GM23338 (cell line): ENCODE measurements around the gene RAD51B. TPM values are rescaled to one million over a fixed set of nuclear protein-coding genes. Genes with fewer than 3 reads are reported as not detected.

ENCODE experiments used
- ATAC-seq: fragments of 200-7000 bp; cut with Tn5 transposase; 3 replicates; pipeline ENCODE4 v1.9.1; 2020
- DNase-seq: peaks from one replicate; pipeline ENCODE4 v3.0.0-alpha.2; 2015; ENCODE audit warnings: low spot score
- H2AFZ ChIP-seq: fragments of 200-600 bp; sonication (generic); 2 replicates; pipeline ENCODE4 v1.8.0; 2016; ENCODE audit warnings: antibody characterized with exemption, mild to moderate bottlenecking, moderate library complexity
- H3F3A ChIP-seq: fragments of 200-600 bp; sonication (generic); replicated peaks from 2 replicates; pipeline ENCODE4 v1.8.0; 2017; ENCODE audit warnings: antibody characterized with exemption, mixed run types, low read depth
- H3K27ac ChIP-seq: fragments of 200-600 bp; sonication (generic); 2 replicates; pipeline ENCODE4 v1.6.1; 2016; ENCODE audit warnings: low read depth
- H3K27me3 ChIP-seq: fragments of 200-600 bp; sonication (generic); 2 replicates; pipeline ENCODE4 v1.8.0; 2016; ENCODE audit warnings: mild to moderate bottlenecking, mixed run types, moderate library complexity; ENCODE audit not compliant: insufficient read depth
- H3K36me3 ChIP-seq: fragments of 200-600 bp; sonication (generic); 2 replicates; pipeline ENCODE4 v1.8.0; 2016; ENCODE audit warnings: mild to moderate bottlenecking; ENCODE audit not compliant: insufficient read depth
- H3K4me1 ChIP-seq: fragments of 200-600 bp; sonication (generic); 2 replicates; pipeline ENCODE4 v1.8.0; 2016; ENCODE audit warnings: mild to moderate bottlenecking, moderate library complexity; ENCODE audit not compliant: insufficient read depth
- H3K4me2 ChIP-seq: fragments of 200-600 bp; sonication (generic); 2 replicates; pipeline ENCODE4 v1.7.1; 2017; ENCODE audit warnings: mixed run types
- H3K4me3 ChIP-seq: fragments of 200-600 bp; sonication (generic); 2 replicates; pipeline ENCODE4 v1.6.1; 2016; ENCODE audit warnings: mixed run types
- H3K79me2 ChIP-seq: fragments of 200-600 bp; sonication (generic); replicated peaks from 2 replicates; pipeline ENCODE4 v1.8.0; 2017; ENCODE audit warnings: mild to moderate bottlenecking; ENCODE audit not compliant: insufficient read depth
- H3K9me2 ChIP-seq: fragments of 200-600 bp; sonication (generic); 2 replicates; pipeline ENCODE4 v1.8.0; 2017; ENCODE audit not compliant: insufficient read depth
- H4K20me1 ChIP-seq: fragments of 200-600 bp; sonication (generic); replicated peaks from 2 replicates; pipeline ENCODE4 v1.8.0; 2017; ENCODE audit warnings: mild to moderate bottlenecking; ENCODE audit not compliant: insufficient read depth
- H3K27ac Mint-ChIP-seq: 2 replicates; pipeline ENCODE4 v1.8.0; 2020; ENCODE audit warnings: inconsistent platforms, mild to moderate bottlenecking, moderate library complexity, mixed read lengths
- H3K27me3 Mint-ChIP-seq: 3 replicates; pipeline ENCODE4 v1.8.0; 2022; ENCODE audit warnings: low read depth, mild to moderate bottlenecking, moderate library complexity, mixed read lengths, inconsistent platforms; ENCODE audit not compliant: insufficient read depth, poor library complexity
- H3K36me3 Mint-ChIP-seq: 3 replicates; pipeline ENCODE4 v1.8.0; 2021; ENCODE audit warnings: low read depth, mild to moderate bottlenecking, inconsistent platforms, moderate library complexity, mixed read lengths
- H3K4me1 Mint-ChIP-seq: 3 replicates; pipeline ENCODE4 v1.8.0; 2020; ENCODE audit warnings: mild to moderate bottlenecking, inconsistent platforms, mixed read lengths
- H3K4me3 Mint-ChIP-seq: 3 replicates; pipeline ENCODE4 v1.8.0; 2021; ENCODE audit warnings: moderate library complexity, mild to moderate bottlenecking, inconsistent platforms, mixed read lengths
- H3K9me3 Mint-ChIP-seq: 3 replicates; pipeline ENCODE4 v1.8.0; 2020; ENCODE audit warnings: moderate library complexity, mild to moderate bottlenecking, inconsistent platforms, mixed read lengths
- CREB1 ChIP-seq: fragments of 250-450 bp; sonication (Bioruptor Pico); IDR thresholded peaks from 2 replicates; pipeline ENCODE4 v1.5.0; 2020; ENCODE audit warnings: low read depth, mild to moderate bottlenecking, moderate library complexity
- CTCF ChIP-seq, 2 experiments: fragments of 200-600 bp in 1 of 2; sonication (generic) in 1 of 2; conservative IDR thresholded peaks; 2 replicates each; pipeline versions ENCODE4 v1.5.1 to v1.6.1; 2016 to 2017; ENCODE audit warnings: antibody characterized with exemption in 2 of 2, low read depth in 2 of 2, mild to moderate bottlenecking in 2 of 2, moderate library complexity in 1 of 2
- ETS1 ChIP-seq: IDR thresholded peaks from 2 replicates; pipeline ENCODE4 v1.6.1; 2016; ENCODE audit warnings: antibody characterized with exemption
- EZH2 ChIP-seq: fragments of 200-600 bp; sonication (generic); IDR thresholded peaks from one replicate; pipeline ENCODE4 v1.8.0; 2017; ENCODE audit warnings: antibody characterized with exemption, mild to moderate bottlenecking, low read depth; ENCODE audit not compliant: unreplicated experiment
- EZH2phosphoT487 ChIP-seq: fragments of 200-600 bp; sonication (generic); IDR thresholded peaks from one replicate; pipeline ENCODE4 v1.8.1; 2018; ENCODE audit warnings: antibody characterized with exemption; ENCODE audit not compliant: unreplicated experiment
- JUNB ChIP-seq: IDR thresholded peaks from one replicate; pipeline ENCODE4 v1.6.1; 2016; ENCODE audit warnings: antibody characterized with exemption; ENCODE audit not compliant: unreplicated experiment
- POLR2AphosphoS5 ChIP-seq: IDR thresholded peaks from 2 replicates; pipeline ENCODE4 v1.6.1; 2016; ENCODE audit warnings: antibody characterized with exemption, low read depth
- ZNF114 ChIP-seq: fragments of 250-450 bp; sonication (Bioruptor Pico); IDR thresholded peaks from 2 replicates; pipeline ENCODE4 v1.5.0; 2020; ENCODE audit warnings: mild to moderate bottlenecking, moderate library complexity
- ZNF331 ChIP-seq: fragments of 250-450 bp; sonication (Bioruptor Pico); IDR thresholded peaks from 2 replicates; pipeline ENCODE4 v1.5.0; 2020; ENCODE audit warnings: low read depth, mild to moderate bottlenecking, moderate library complexity
- polyA plus RNA-seq: library from polyadenylated mRNA; unstranded; fragments of >200 nt; fragmentation: Nextera tagmentation; extraction: Ambion mirVana; gene quantifications from 2 replicates; pipeline ENCODE4 v1.2.1, GENCODE V29; 2016
- total RNA-seq: library from RNA; depleted of rRNA; stranded (reverse); fragments of >200 nt; shearing (Covaris generic); gene quantifications from 2 replicates; pipeline ENCODE4 v1.2.3, GENCODE V29; 2014
- TF ChIP-seq, protein P1 (sequence below): IDR thresholded peaks from one replicate; pipeline ENCODE4 v1.6.1; 2018; ENCODE audit warnings: antibody characterized with exemption; ENCODE audit not compliant: unreplicated experiment

Gene RAD51B
- total and polyA plus RNA-seq, 2 experiments from 2014 or later, result 15.7 to 29.1 TPM

DNA sequence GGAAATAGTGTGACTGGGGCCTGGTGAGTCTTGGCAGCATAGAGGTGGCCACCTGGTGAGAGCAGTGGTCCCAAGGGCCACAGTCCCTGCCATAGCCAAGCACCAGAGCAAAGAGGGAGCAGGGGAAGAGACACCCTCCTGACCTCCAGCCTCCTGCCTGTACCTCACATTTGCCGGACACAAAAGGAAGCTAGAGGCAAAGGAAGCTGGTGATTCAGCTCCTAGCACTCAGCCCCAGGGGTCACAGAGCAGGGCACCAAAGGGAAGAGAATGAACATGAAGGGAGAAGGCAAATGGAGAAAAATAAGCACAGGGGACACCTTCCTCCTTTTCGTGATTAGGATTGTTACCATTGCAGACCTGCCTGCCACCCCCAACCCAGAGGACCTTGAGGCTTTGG lies 756.5 kb downstream of the RAD51B start:
- H3K27me3 ChIP-seq, result no peaks in the 10 kb centered on the region
- no peaks in the 10 kb centered on the region for H3K4me1 ChIP-seq
- Mint-ChIP-seq H3K36me3 (peaks cover 7% of the 10 kb centered on the region; the same call in 1 of the 3 replicates), H3K4me3 (no peak overlapping the region), H3K4me1 (peaks cover 5% of the 10 kb centered on the region; the same call in 1 of the 3 replicates), H3K27ac (no peak overlapping the region), H3K27me3 (peaks cover 4% of the 10 kb centered on the region), H3K9me3 (peaks cover 9% of the 10 kb centered on the region)
- H3K27ac ChIP-seq, result no peak overlapping the region
- no peaks in the 10 kb centered on the region for H4K20me1 ChIP-seq
- no peak for DNase-seq
- H2AFZ ChIP-seq, result no peak overlapping the region
- no peaks in the 10 kb centered on the region for H3K79me2 ChIP-seq
- H3F3A ChIP-seq, result no peaks in the 10 kb centered on the region
- TF ChIP-seq JUNB (no peak), EZH2phosphoT487 (no peak), POLR2AphosphoS5 (no peak), CTCF (conservative IDR thresholded peaks at IDR 0.05; ENCODE audit: low read depth in 2 of 2) (no peak), CREB1 (CRISPR knock-in tag) (no peak), ETS1 (no peak), ZNF331 (no peak)
- TF ChIP-seq, protein P1, sequence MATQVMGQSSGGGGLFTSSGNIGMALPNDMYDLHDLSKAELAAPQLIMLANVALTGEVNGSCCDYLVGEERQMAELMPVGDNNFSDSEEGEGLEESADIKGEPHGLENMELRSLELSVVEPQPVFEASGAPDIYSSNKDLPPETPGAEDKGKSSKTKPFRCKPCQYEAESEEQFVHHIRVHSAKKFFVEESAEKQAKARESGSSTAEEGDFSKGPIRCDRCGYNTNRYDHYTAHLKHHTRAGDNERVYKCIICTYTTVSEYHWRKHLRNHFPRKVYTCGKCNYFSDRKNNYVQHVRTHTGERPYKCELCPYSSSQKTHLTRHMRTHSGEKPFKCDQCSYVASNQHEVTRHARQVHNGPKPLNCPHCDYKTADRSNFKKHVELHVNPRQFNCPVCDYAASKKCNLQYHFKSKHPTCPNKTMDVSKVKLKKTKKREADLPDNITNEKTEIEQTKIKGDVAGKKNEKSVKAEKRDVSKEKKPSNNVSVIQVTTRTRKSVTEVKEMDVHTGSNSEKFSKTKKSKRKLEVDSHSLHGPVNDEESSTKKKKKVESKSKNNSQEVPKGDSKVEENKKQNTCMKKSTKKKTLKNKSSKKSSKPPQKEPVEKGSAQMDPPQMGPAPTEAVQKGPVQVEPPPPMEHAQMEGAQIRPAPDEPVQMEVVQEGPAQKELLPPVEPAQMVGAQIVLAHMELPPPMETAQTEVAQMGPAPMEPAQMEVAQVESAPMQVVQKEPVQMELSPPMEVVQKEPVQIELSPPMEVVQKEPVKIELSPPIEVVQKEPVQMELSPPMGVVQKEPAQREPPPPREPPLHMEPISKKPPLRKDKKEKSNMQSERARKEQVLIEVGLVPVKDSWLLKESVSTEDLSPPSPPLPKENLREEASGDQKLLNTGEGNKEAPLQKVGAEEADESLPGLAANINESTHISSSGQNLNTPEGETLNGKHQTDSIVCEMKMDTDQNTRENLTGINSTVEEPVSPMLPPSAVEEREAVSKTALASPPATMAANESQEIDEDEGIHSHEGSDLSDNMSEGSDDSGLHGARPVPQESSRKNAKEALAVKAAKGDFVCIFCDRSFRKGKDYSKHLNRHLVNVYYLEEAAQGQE, result no peak
- no peak overlapping the region for H3K4me2 ChIP-seq
- no peak for ATAC-seq
- H3K9me2 ChIP-seq, result peaks cover 8% of the 10 kb centered on the region; the same call in 1 of the 2 replicates
- H3K36me3 ChIP-seq, result no peaks in the 10 kb centered on the region
- no peak overlapping the region for H3K4me3 ChIP-seq

DNA sequence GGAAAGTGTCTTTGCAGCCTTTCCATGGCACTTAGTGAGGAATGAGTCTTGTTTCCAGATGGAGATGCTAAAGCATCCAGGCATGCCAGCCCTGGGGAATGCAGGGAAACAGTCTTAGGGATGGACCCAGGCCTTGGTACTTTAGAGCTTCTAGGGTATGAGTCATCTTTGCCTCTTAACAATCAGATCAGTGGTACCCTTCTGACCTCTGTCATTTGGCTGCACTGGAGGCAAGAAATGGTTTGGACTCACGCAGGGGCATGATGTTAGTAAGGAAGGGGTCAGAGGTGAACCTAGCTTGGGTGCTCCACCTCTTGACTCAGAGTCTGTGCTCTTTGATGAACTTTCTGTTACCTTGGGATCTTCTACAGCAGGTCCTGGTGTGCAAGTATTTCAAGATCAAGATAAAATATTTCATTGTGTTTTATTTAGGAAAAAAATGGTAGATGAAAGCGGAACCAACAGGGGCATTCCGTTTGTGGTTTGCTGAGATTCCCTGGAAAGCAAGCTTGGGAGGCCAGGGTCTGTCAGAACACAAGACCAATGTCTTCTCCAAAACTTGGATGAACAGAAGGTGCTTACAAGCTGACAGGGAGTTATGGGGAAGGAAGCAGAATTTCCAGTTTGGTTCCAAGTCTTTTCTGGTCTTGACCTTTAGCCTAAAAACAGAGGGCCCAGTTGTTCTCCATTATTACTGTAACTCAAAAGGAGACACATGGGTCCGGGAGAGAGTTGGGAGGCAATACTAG lies 757.1 kb downstream of the RAD51B start:
- Mint-ChIP-seq H3K27me3 (peaks cover 3% of the 10 kb centered on the region), H3K27ac (no peak overlapping the region), H3K4me3 (no peak overlapping the region), H3K36me3 (peaks cover 3% of the 10 kb centered on the region; the same call in 1 of the 3 replicates), H3K9me3 (peaks cover 11% of the 10 kb centered on the region), H3K4me1 (peaks cover 5% of the 10 kb centered on the region; the same call in 1 of the 3 replicates)
- Histone ChIP-seq H3K79me2 (no peaks in the 10 kb centered on the region), H4K20me1 (no peaks in the 10 kb centered on the region), H3K4me3 (no peak overlapping the region), H2AFZ (no peak overlapping the region), H3K27ac (no peak overlapping the region), H3K4me1 (no peaks in the 10 kb centered on the region), H3K27me3 (no peaks in the 10 kb centered on the region), H3F3A (no peaks in the 10 kb centered on the region), H3K4me2 (no peak overlapping the region), H3K36me3 (no peaks in the 10 kb centered on the region), H3K9me2 (0 out of 2 replicates have a peak, but pooled peaks cover 8% of the 10 kb centered on the region)
- DNase-seq (no peak), ATAC-seq (no peak)
- TF ChIP-seq EZH2 (no peak), ZNF114 (CRISPR knock-in tag) (no peak), CREB1 (CRISPR knock-in tag) (no peak)
